DMS153 treated with DMSO at 0.1 percent for 48 hours (cell line): ENCODE results near the gene G6PC1.
"Not testable (repeated sequence)": the region's sequence is repeated elsewhere in the genome, so short reads cannot be mapped to it uniquely, and the experiment has no call there.

Experiments used
- DNase-seq: peaks from one replicate; lab custom pipeline; 2025; ENCODE audit not compliant: unreplicated experiment; lab: John Stamatoyannopoulos, UW

G6PC1 gene

GRCh38 chr17:42873932-42874695, 26.5 kb upstream of the G6PC1 start:
- not testable (repeated sequence) for DNase-seq

- DNase-seq, result no peak
Measured at GRCh38 chr17:42877037-42877436, 23.6 kb upstream of the G6PC1 start.

- no peak for DNase-seq
Measured at GRCh38 chr17:42878123-42878880, 22.3 kb upstream of the G6PC1 start.

- DNase-seq, result no peak
Measured at GRCh38 chr17:42878924-42879595, 21.5 kb upstream of the G6PC1 start.

GRCh38 chr17:42879596-42879985, 21.0 kb upstream of the G6PC1 start:
- no peak for DNase-seq

- no peak for DNase-seq
Measured at GRCh38 chr17:42880776-42881310, 19.8 kb upstream of the G6PC1 start.

GRCh38 chr17:42881706-42882105, 18.9 kb upstream of the G6PC1 start:
- not testable (repeated sequence) for DNase-seq

GRCh38 chr17:42882166-42882565, 18.4 kb upstream of the G6PC1 start:
- no peak for DNase-seq

GRCh38 chr17:42883802-42884558, 16.6 kb upstream of the G6PC1 start:
- DNase-seq, result no peak

GRCh38 chr17:42885806-42886205, 14.8 kb upstream of the G6PC1 start:
- not testable (repeated sequence) for DNase-seq

GRCh38 chr17:42886283-42887176, 14.1 kb upstream of the G6PC1 start:
- no peak for DNase-seq

GRCh38 chr17:42889809-42890208, 10.8 kb upstream of the G6PC1 start:
- no peak for DNase-seq

GRCh38 chr17:42891539-42892152, 9.0 kb upstream of the G6PC1 start:
- no peak for DNase-seq

- no peak for DNase-seq
Measured at GRCh38 chr17:42893359-42893758, 7.2 kb upstream of the G6PC1 start.

GRCh38 chr17:42894283-42895184, 6.1 kb upstream of the G6PC1 start:
- DNase-seq, result no peak

- no peak for DNase-seq
Measured at GRCh38 chr17:42895185-42895555, 5.4 kb upstream of the G6PC1 start.

GRCh38 chr17:42898147-42898811, 2.3 kb upstream of the G6PC1 start:
- DNase-seq, result no peak

- not testable (repeated sequence) for DNase-seq
Measured at GRCh38 chr17:42899981-42900380, 618 bp upstream of the G6PC1 start.
